Esophagus muscularis mucosa (tissue), 4 donors: ENCODE data around the gene RNF167.

ENCODE experiments used
- CTCF ChIP-seq, 3 experiments: fragments of 200-600 bp in 2 of 3; fragments of 450-650 bp in 1 of 3; sonication (generic) in 2 of 3; IDR thresholded peaks; one replicate each; pipeline ENCODE4 v1.5.1; 2017 to 2019; ENCODE audit warnings: antibody characterized with exemption in 3 of 3, mild to moderate bottlenecking in 2 of 3, moderate library complexity in 1 of 3
- EP300 ChIP-seq: sonication (generic); formaldehyde crosslinking; IDR thresholded peaks from one replicate; pipeline ENCODE4 v1.6.1; 2017; ENCODE audit warnings: antibody characterized with exemption
- POLR2A ChIP-seq: fragments of 450-650 bp; IDR thresholded peaks from one replicate; pipeline ENCODE4 v1.6.1; 2017; ENCODE audit warnings: antibody characterized with exemption, moderate library complexity, mild to moderate bottlenecking, low read depth
- POLR2AphosphoS5 ChIP-seq, 2 donors: sonication (generic); formaldehyde crosslinking; IDR thresholded peaks; one replicate each; pipeline ENCODE4 v1.6.1; 2017; ENCODE audit warnings: antibody characterized with exemption in 2 of 2

- TF ChIP-seq CTCF (IDR thresholded peaks at IDR 0.05) (no peak), EP300 (no peak), POLR2A (no peak), POLR2AphosphoS5 (IDR thresholded peaks at IDR 0.05) (no peak)
Measured at GRCh38 chr17:4893272-4893671, 46.8 kb upstream of the RNF167 start.
